ENCODE results near the gene OR11H7.
"Not testable (repeated sequence)": the region's sequence is repeated elsewhere in the genome, so short reads cannot be mapped to it uniquely, and the experiment has no call there.

The OR11H7 gene

GRCh38 chr14:20278414-20278813 is 49.6 kb downstream of the OR11H7 start:
- no peak for DNase-seq (ENCODE audit: low spot score)
- TF ChIP-seq CTCF (IDR thresholded peaks at IDR 0.05; ENCODE audit: extremely low read depth, missing control alignments): no peak

DNA sequence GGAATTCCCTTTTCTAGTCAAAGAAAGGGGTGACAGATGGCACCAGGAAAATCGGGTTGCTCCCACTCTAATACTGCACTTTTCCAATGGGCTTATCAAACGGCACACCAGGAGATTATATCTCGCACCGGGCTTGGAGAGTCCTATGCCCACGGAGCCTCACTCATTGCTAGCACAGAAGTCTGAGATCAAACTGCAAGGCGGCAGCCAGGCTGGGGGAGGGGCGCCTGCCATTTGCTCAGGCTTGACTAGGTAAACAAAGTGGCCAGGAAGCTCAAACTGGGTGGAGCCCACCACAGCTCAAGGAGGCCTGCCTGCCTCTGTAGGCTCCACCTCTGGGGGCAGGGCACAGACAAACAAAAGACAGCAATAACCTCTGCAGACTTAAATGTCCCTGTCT is 51.5 kb downstream of the OR11H7 start:
- not testable (repeated sequence) for DNase-seq (ENCODE audit: low spot score)

All from GM20000 (cell line).